Lung (tissue), 12 donors: ENCODE measurements around the gene AGBL4. TPM values are rescaled to one million over a fixed set of nuclear protein-coding genes. Genes with fewer than 3 reads are reported as not detected.

Source experiments
- ATAC-seq: fragments of 200-7000 bp; cut with Tn5 transposase; one replicate; pipeline ENCODE4 v1.9.1; 2020; ENCODE audit warnings: moderate number of reproducible peaks; ENCODE audit not compliant: insufficient read depth, low FRiP score
- DNase-seq, 3 donors: peaks; one replicate each; pipeline ENCODE4 v3.0.0-alpha.2; 2013 to 2017
- H3K27ac ChIP-seq, 2 donors: one replicate each; pipeline ENCODE4 v1.5.1; 2013; ENCODE audit warnings: mild to moderate bottlenecking in 2 of 2, moderate library complexity in 2 of 2, control low read depth in 1 of 2, inconsistent platforms in 1 of 2, low read depth in 1 of 2, low read length in 1 of 2
- H3K27me3 ChIP-seq, 3 donors: one replicate each; pipeline ENCODE4 v1.5.1; 2013; ENCODE audit warnings: low read length in 2 of 3; ENCODE audit not compliant: control insufficient read depth in 3 of 3, insufficient read depth in 3 of 3
- H3K36me3 ChIP-seq, 4 donors: one replicate each; pipeline ENCODE4 v1.5.1; 2013; ENCODE audit warnings: low read length in 4 of 4, mild to moderate bottlenecking in 1 of 4, moderate library complexity in 1 of 4; ENCODE audit not compliant: control insufficient read depth in 4 of 4, insufficient read depth in 4 of 4
- H3K4me1 ChIP-seq, 5 donors: one replicate each; pipeline ENCODE4 v1.5.1; 2013; ENCODE audit warnings: low read length in 5 of 5, mild to moderate bottlenecking in 2 of 5, moderate library complexity in 1 of 5; ENCODE audit not compliant: control insufficient read depth in 5 of 5, insufficient read depth in 5 of 5
- H3K4me3 ChIP-seq: one replicate; pipeline ENCODE4 v1.5.1; 2013; ENCODE audit warnings: mild to moderate bottlenecking, control low read depth, moderate library complexity
- H3K9ac ChIP-seq, 2 donors: one replicate each; pipeline ENCODE4 v1.5.1; 2013; ENCODE audit warnings: low read length in 2 of 2, control low read depth in 1 of 2; ENCODE audit not compliant: insufficient read depth in 1 of 2
- H3K9me3 ChIP-seq, 4 donors: one replicate each; pipeline ENCODE4 v1.5.1; 2013; ENCODE audit warnings: low read length in 3 of 4, mild to moderate bottlenecking in 1 of 4, moderate library complexity in 1 of 4; ENCODE audit not compliant: control insufficient read depth in 4 of 4, insufficient read depth in 3 of 4
- WGBS, 2 donors: extraction: QIAGEN DNeasy Blood & Tissue Kit; methylation state at CpG; one replicate each; pipeline ENCODE4 v1.1.7; 2013; 5-methylcytosine and 5-hydroxymethylcytosine counted together
- polyA plus RNA-seq, 2 donors: library from polyadenylated mRNA; stranded (reverse); fragments of 200-250 nt; gene quantifications; one replicate each; pipeline ENCODE4 v1.2.1, GENCODE V29; 2013
- total RNA-seq, 2 donors: library from RNA; depleted of rRNA in 1 of 2; stranded (reverse); fragments of >200 nt in 1 of 2; gene quantifications; one replicate each; pipeline ENCODE4 v1.2.1, GENCODE V29; 2014 to 2021
- TF ChIP-seq, protein P1 (sequence below): IDR thresholded peaks from 2 replicates; pipeline ENCODE4 v1.5.1; 2012; ENCODE audit warnings: mild to moderate bottlenecking; ENCODE audit errors: control extremely low read depth, extremely low read depth
- donor health status: control.
- donor health status: control.
- donor health status: Bipolar disorder and iron deficiency.
- donor health status: healthy.
- donor health status: DM: yes; HTN: yes; CAD: no.

AGBL4 gene
- total and polyA plus RNA-seq, 4 donors = 0.24 to 7.5 (median 2.6) TPM

DNA sequence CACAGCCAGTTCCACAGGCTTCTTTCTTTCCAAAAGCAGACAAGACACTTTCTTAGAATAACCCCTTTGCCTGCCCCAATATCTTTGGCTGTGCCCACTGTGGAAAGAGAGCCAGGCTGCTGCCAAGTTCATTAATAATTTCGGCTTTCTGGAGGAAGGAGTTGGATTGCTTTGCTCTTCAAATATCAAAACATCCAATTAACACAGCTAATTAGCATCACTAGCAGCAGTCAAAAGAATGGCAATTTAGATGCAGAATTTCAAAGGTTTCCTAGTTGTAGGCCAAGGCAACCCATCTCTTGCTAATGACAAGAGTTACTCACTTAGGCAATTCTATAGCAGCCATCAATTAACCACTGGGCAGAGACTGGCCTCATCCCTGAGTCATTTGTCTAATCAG, 1460.7 kb downstream of the AGBL4 start:
- no peaks in the 10 kb centered on the region for H3K4me1 ChIP-seq
- no peaks in the 10 kb centered on the region for H3K9me3 ChIP-seq
- no peak overlapping the region for H3K4me3 ChIP-seq
- no peaks in the 10 kb centered on the region for H3K27me3 ChIP-seq
- no peaks in the 10 kb centered on the region for H3K36me3 ChIP-seq
- TF ChIP-seq, protein P1, sequence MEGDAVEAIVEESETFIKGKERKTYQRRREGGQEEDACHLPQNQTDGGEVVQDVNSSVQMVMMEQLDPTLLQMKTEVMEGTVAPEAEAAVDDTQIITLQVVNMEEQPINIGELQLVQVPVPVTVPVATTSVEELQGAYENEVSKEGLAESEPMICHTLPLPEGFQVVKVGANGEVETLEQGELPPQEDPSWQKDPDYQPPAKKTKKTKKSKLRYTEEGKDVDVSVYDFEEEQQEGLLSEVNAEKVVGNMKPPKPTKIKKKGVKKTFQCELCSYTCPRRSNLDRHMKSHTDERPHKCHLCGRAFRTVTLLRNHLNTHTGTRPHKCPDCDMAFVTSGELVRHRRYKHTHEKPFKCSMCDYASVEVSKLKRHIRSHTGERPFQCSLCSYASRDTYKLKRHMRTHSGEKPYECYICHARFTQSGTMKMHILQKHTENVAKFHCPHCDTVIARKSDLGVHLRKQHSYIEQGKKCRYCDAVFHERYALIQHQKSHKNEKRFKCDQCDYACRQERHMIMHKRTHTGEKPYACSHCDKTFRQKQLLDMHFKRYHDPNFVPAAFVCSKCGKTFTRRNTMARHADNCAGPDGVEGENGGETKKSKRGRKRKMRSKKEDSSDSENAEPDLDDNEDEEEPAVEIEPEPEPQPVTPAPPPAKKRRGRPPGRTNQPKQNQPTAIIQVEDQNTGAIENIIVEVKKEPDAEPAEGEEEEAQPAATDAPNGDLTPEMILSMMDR = no peak
- 79% methylated on average over 1 of the region's 1 CpG for WGBS, 2 donors
- ATAC-seq (no peak), DNase-seq (no peak)
- no peak overlapping the region for H3K9ac ChIP-seq
- no peak overlapping the region for H3K27ac ChIP-seq

DNA sequence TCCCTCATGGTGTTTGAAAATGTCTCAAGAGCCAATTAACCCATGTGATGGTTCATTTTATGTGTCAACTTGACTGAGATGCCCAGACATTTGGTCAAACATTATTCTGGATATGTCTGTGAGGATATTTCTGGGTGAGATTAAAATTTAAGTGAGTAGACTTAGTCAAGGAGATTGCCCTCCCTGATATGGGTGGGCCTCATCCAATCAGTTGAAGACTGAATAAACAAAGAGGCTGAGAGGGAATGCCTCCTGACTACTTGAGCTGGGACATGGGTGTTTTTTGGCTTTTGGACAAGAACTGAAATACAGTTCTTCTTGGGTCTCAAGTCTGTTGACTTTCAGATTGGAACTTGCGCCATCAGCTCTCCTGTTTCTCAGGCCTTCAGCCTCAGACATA, 1462.3 kb downstream of the AGBL4 start:
- ATAC-seq = no peak
- no peak overlapping the region for H3K27ac ChIP-seq
- H3K36me3 ChIP-seq = no peaks in the 10 kb centered on the region
- 87 to 92% methylated on average over 1 of the region's 1 CpG for WGBS, 2 donors
- H3K4me3 ChIP-seq = no peak overlapping the region
- TF ChIP-seq, protein P1 = no peak
- no peaks in the 10 kb centered on the region for H3K9me3 ChIP-seq
- DNase-seq = no peak
- no peaks in the 10 kb centered on the region for H3K27me3 ChIP-seq
- H3K4me1 ChIP-seq = no peaks in the 10 kb centered on the region
- H3K9ac ChIP-seq = no peak overlapping the region

DNA sequence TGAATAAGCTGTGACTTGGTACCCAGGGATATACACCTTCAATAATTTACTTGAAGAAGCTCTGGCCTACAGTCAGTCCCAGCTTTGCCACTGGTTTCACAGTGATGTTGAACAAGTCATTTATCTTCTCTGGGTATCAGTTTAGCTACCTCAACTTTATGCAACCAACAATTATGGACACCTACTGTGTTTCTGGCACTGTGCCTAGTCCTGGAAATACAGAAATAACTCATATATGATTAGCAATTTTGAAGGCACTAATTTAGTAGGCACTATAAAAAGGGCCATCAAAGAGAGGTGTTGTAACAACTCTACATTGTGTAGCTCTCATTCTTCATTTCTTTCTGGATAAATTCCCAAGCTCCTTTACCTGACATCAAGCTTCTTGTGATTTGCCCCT, 1463.2 kb downstream of the AGBL4 start:
- no peaks in the 10 kb centered on the region for H3K9me3 ChIP-seq
- DNase-seq (no peak), ATAC-seq (no peak)
- no peak overlapping the region for H3K4me3 ChIP-seq
- TF ChIP-seq, protein P1 = no peak
- no peaks in the 10 kb centered on the region for H3K4me1 ChIP-seq
- no peak overlapping the region for H3K9ac ChIP-seq
- H3K27me3 ChIP-seq = no peaks in the 10 kb centered on the region
- no peak overlapping the region for H3K27ac ChIP-seq
- H3K36me3 ChIP-seq = no peaks in the 10 kb centered on the region

DNA sequence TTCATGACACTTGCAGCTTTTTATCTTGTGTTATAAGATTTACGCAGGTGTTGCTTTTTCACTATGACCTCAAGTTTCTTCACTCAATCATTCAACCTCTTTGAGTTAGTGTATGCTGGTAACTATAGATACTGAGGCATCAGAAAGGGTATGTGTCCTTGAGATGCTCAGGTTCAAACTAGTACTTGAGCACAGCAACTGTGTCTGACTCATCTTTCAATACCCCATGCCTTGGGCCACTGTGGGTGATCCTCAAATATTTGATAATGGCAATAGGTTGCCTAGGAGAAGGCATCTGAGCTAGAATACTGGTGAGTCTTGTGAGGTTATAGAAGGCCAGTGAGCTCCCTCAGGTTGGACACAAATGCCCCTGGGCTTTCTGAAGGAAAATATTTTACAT, 1463.6 kb downstream of the AGBL4 start:
- Histone ChIP-seq H3K36me3 (no peaks in the 10 kb centered on the region), H3K9me3 (no peaks in the 10 kb centered on the region), H3K27me3 (no peaks in the 10 kb centered on the region), H3K27ac (no peak overlapping the region), H3K4me3 (no peak overlapping the region), H3K4me1 (no peaks in the 10 kb centered on the region), H3K9ac (no peak overlapping the region)
- TF ChIP-seq, protein P1 = no peak
- DNase-seq (no peak), ATAC-seq (no peak)
- WGBS, 2 donors = 96% methylated on average over 1 of the region's 1 CpG
